Germinal center (tissue), 1 donor: ENCODE measurements around the gene NEDD9.

Experiments
- DNase-seq: peaks from one replicate; pipeline ENCODE4 v3.0.0; 2012; ENCODE audit warnings: mixed read lengths, low spot score

Gene NEDD9

GRCh38 chr6:11260249-11261038 lies 28.0 kb upstream of the NEDD9 start:
- DNase-seq, result no peak

- DNase-seq, result no peak
Measured at GRCh38 chr6:11258260-11259237, 26.1 kb upstream of the NEDD9 start.

- no peak for DNase-seq
Measured at GRCh38 chr6:11255610-11256009, 23.1 kb upstream of the NEDD9 start.

DNA sequence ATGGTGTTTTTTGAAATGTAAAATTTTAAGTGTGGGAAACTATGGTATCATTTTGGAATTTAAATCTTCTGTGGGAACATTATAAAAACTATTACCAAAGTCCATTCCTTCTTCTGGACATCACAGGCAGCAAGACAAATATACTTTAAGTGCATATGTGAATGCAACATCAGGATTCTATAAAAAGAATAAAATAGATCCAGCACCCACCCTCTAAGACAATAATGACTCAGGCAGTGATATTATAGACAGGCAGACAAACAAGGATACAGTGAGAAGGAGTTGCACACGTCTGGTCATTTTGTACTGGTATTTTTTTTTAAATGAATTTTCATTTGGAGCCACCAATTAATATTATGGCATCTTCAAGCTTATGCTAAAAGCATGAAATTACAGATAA lies 21.1 kb upstream of the NEDD9 start:
- DNase-seq, result no peak

DNA sequence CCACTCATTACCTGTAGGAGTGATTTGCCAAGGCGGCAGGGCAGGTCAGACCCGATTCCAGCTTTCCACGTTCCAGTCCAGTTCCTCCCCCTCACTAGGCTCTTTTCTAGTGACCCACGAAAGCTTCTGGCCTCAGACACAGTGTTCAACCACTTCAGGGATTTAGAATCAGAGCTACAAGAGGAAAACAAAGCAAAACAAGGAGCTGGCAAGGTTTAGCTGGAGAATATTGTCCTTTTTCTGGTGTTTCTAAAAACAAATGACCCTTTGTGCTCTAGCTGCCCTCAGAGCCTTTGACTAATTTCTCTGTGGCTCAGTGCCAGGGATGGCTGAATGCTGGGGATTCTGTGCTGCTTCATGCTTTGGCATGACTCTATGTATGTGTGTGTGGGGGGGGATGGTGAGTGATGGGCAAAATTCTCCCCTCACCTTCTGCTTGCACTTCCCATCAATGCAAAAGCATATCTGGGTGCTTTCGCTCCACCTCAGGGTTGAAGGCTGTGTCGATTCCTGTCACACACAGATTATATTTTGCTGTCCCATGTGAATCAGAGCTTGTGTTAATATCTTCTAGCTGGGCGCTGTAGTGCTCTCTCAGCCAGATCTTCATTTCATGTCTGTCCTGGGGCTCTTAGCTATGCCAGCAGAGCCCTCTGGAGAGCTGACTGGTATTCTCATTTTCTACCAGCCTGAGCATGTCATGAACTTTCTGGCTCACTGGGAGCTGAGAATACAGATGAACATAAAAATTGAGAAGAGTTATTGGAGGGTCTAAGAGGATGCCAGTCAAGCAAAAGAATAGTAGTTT lies 19.3 kb upstream of the NEDD9 start:
- no peak for DNase-seq

DNA sequence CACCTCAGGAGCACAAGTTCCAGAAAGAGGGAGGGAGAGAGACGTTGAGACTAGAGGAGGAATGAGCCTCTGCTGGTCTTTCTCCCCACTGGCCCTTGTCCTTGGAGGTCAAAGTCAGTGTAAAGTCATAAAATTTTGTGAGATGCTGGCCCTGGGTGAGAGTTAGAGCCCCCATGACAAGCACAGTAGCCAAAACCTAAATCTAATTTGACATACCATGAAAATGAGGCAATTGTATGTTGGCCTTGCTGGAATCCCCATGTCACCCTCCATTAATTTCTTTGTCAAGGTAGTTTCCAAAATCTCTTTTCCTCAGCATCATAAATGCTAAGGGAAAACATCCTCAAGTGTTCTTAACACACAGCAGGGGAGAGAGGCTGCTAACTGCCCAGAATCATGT lies 17.6 kb upstream of the NEDD9 start:
- no peak for DNase-seq

DNA sequence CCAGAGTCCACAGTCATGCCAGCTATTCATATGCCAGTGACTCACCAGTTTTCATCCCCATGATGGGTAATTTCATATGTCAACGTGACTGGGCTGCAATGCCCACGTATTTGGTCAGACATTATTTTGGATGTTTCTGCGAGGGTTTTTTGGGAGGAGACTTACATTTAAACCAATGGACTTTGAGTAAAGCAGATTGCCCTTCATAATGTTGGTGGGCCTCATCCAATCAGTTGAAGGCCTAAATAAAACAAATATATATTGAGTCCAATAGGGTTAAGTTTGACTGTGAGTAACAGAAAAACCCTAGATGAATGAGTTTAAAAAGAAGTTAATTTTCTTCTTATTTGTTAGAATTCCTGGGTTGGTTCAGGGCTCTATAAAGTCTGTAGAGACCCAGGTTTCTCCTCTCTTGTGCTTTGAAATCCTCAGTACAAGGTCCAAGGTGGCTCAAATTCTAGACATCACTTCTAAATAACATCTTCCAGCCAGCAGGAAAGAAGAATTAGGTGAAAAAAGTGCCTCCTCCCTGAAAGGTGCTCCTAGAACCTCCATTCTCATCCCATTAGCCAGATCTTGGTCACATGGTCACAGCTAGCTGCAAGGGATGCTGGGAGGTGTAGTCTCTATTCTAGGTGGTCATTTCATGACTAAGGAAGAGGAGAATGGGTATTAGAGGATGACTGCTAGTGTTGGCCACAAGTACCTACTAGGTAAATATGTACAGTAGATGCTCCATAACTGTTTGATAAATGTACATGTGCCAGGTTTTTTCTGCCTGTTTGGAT lies 16.7 kb upstream of the NEDD9 start:
- DNase-seq, result no peak

DNA sequence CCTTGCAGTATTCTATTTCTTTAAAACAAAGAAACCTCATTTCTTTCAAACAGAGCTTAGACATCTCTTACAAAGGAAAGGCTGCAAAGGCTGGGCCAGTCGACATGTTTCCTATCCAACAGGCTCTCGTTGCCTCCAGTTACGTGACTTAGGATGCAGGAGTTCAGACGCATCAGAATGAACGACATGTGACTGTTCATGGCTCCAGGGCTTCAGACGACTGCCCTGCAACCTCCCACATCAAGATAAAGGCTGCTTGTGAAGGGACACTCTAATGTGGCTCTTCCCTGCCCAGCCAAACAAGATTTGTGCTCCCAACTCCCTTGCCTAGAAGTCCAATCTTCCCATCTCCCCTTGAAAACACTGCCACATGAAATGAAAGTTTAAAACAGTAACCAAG lies 14.3 kb upstream of the NEDD9 start:
- DNase-seq, result no peak

DNA sequence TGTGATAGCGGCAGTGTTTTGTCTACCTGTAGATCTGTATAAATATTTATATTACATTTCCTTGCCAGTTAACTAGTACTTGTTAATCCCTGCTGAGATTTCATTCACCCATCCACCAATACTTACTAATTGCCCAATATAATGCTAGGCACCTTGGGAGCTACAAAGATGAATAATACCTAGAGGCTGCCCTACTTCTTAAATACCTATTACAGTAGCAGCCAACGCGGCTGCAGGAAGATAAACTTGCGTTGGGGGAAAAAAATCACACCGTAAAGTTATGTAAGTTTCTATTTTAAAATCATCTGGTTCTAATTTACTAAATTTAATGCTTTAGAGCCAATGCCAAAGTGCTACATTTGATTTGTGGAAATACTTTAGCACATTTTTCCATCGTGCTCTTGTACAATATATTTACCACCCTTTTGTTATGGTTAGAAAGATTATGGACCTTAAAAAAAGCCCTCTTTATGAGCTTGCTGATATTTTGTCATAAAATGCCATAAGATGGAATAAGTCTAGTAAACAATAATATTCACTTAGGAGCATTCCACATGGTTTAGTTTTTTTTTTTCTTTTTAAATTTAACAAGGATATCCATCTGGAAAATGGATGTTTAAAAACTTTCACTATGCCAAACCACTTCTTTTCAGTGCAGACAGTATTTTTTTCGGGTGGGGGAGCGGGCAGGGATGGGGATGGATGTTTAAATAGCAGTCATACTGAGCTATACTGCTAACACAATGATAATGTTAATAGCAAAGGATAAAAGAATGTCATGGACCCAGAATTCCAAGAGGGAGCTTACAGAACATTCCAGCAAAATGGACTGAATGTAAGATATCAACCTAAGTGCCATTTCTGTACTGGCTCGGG lies 13.2 kb upstream of the NEDD9 start:
- DNase-seq, result no peak

GRCh38 chr6:11244387-11245126 lies 12.1 kb upstream of the NEDD9 start:
- DNase-seq, result no peak

DNA sequence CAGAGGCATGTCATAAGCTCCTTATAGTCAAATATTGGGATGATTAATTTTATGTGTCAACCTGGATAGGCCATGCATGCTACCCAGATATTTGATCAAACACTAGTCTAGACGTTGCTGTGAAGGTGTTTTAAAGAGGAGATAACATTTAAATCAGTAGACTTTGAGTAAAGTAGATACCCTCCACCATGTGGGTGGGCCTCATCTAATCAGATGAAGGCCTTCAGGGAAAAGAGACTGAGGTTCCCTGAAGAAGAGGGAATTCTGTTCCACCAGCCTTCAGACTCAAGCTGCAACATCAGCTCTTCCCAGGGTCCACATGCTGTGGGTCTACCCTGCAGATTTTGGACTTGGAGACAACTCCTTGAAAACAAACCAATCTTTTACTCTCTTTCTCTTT lies 11.4 kb upstream of the NEDD9 start:
- no peak for DNase-seq

DNA sequence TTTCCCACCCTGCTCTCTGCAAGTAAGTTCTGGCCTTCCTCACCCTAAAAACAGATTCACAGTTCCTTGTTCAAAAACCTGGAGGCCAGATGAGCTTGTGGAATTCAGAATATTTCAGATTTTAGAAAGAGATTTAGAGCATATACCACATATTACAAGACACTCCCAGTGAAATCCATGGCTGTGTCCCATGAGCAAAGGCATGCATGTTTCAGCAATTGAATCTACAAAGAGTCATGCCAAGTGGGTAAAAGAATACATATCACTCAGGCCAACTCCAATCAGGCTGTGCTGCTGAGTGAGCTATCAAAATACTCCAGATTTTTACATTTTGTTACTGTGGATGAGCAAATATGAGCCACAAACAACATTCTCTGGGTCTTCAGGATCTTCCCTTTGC lies 10.2 kb upstream of the NEDD9 start:
- DNase-seq, result no peak

DNA sequence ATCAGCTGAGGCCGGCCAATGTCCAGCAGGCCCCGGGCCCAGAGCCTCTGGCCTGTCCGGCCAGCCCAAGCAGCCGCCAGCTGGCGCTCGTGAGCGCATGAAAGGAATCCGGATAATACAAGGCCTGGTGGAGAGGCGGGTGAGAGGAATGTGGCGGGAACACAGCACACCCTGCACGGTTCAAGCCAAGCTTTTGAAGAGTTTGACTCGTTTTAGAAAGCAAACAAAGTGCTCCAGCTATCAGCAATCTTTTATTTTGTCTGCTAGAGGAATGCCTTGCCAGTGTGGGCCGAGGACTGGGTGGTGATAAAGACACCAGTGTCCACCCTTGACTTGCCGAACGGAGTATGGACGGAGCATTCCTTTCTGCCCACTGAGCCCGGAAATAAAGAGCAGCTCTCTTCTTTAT lies 9.3 kb upstream of the NEDD9 start:
- DNase-seq, result no peak

- no peak for DNase-seq
Measured at GRCh38 chr6:11241154-11241792, 8.8 kb upstream of the NEDD9 start.

GRCh38 chr6:11237956-11238355 lies 5.5 kb upstream of the NEDD9 start:
- DNase-seq, result no peak

GRCh38 chr6:11237428-11237827 lies 5.0 kb upstream of the NEDD9 start:
- DNase-seq, result no peak

DNA sequence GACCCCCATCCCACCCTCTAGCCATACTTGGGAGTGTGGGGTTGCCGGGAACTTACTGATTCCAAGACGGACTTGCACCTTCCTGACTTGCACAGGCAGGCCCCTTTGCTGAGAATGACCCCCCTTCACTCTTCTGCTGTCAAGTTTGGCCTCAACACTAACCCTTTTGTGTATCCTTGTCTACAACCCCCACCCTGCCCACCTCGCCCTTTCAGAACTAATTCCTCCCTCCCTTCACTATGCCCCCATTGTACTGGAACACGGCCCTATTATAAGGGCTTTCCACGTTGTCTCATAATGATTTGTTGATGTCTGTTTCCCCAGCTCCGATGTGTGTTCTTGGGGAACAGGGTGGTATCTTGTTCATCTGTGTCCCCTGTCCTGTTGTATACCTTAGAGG lies 4.4 kb upstream of the NEDD9 start:
- DNase-seq, result no peak

- no peak for DNase-seq
Measured at GRCh38 chr6:11236076-11236750, 3.7 kb upstream of the NEDD9 start.

DNA sequence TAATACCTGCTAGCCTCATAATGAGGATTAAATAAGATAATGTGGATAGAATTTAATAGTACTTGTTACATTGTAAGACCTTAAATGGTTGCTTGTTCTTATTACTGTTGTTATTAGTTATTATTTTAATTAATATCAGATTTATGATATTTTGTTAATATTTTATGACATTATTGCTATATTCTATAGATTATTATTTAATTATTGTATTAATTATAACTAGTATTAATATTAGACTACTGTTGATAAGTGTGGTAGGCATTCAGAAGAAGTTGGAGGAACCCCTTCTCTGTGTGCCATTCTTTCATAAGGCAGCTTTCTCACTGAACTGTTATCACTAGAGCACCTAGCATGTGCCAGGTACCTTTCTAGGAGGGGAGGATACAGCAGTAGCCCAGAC lies 2.6 kb upstream of the NEDD9 start:
- DNase-seq, result no peak
